LNCaP clone FGC (cell line): ENCODE data around the gene ITIH4.

Experiments used
- DNase-seq: peaks from one replicate; pipeline ENCODE4 v3.0.0-alpha.2; 2011; ENCODE audit warnings: low read depth
- H3K4me3 ChIP-seq: 2 replicates; pipeline ENCODE4 v1.5.1; 2011; ENCODE audit warnings: mild to moderate bottlenecking, low read depth, low read length, control low read depth
- TF ChIP-seq, protein P1 (sequence below): IDR thresholded peaks from 2 replicates; pipeline ENCODE4 v1.5.1; 2012; ENCODE audit warnings: mild to moderate bottlenecking; ENCODE audit not compliant: control insufficient read depth, insufficient read depth; ENCODE audit errors: extremely low read depth

The ITIH4 gene

DNA sequence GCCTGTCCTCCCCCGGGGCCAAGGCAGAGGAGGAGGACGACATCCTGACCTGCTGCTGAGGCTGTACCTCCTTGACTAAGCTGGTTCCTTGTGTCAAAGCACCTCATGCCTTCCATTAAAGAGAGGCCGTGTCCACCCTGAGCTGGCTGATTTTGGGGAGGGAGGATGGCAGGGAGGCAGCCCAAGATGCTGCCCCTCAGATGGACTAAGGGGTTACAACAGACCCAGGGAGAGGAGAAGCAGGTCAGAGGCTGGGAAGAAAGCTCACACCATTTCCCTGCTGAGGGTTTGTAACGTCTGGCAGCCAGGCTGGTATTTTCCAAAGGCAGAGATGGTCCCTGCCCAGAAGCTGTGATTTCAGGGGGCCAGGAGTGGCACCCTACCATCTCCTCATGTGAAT lies 38.5 kb downstream of the ITIH4 start:
- TF ChIP-seq, protein P1, sequence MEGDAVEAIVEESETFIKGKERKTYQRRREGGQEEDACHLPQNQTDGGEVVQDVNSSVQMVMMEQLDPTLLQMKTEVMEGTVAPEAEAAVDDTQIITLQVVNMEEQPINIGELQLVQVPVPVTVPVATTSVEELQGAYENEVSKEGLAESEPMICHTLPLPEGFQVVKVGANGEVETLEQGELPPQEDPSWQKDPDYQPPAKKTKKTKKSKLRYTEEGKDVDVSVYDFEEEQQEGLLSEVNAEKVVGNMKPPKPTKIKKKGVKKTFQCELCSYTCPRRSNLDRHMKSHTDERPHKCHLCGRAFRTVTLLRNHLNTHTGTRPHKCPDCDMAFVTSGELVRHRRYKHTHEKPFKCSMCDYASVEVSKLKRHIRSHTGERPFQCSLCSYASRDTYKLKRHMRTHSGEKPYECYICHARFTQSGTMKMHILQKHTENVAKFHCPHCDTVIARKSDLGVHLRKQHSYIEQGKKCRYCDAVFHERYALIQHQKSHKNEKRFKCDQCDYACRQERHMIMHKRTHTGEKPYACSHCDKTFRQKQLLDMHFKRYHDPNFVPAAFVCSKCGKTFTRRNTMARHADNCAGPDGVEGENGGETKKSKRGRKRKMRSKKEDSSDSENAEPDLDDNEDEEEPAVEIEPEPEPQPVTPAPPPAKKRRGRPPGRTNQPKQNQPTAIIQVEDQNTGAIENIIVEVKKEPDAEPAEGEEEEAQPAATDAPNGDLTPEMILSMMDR = no peak
- H3K4me3 ChIP-seq = no peak overlapping the region
- DNase-seq = no peak

DNA sequence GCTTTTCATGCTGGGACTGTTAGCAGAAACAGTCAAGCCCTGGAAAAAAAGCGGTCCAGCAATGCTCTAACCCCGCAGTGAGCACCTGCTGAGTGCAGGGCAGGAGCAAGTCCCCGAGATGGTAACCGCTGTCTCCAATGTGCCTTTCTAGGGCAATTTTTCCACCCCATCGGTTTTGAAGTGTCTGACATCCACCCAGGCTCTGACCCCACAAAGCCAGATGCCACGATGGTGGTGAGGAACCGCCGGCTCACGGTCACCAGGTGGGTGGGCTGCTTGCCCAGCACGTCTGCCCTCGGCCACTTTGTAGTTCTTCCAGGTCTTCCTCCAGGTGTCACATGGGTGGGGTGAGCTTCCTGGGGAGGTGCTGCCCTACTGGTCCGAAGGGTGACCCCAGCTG lies 39.1 kb downstream of the ITIH4 start:
- DNase-seq = no peak
- H3K4me3 ChIP-seq = no peak overlapping the region
- TF ChIP-seq, protein P1 = no peak

DNA sequence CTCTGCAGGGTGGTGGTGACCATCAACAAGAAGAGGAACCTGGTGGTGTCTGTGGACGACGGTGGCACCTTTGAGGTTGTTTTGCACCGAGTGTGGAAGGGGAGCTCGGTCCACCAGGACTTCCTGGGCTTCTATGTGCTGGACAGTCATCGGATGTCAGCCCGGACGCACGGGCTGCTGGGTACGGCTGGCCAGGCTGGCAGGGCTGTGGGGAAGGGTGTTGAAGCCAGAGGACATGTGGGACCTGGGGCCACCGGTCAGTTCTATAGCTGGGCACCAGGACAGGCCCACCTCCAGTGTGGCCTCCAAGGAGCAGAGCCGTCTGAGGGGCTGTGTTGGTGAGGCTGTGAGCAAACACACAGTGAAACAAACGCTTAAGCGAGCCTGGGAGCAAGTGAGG lies 39.7 kb downstream of the ITIH4 start:
- no peak for DNase-seq
- H3K4me3 ChIP-seq = no peak overlapping the region
- TF ChIP-seq, protein P1 = no peak

DNA sequence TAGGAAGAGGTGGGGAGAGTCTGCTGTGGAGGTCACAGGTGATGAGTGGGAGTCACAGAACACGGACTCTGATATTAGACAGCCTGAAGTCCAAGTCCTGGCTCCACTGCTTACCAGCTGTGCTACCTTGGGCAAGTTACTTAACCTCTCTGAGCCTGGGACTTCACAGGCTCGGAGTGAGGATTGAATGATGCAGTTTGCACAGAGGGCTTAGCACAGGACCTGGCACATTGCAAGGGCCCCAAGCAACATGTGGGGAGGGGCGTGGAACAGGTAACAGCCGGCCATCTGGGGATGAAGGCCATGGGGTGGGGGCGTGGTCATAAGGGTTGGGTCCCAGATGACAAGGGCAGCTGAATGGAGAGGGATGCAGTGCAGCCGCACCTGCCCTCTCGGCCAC lies 40.1 kb downstream of the ITIH4 start:
- DNase-seq = no peak
- TF ChIP-seq, protein P1 = no peak
- no peak overlapping the region for H3K4me3 ChIP-seq

DNA sequence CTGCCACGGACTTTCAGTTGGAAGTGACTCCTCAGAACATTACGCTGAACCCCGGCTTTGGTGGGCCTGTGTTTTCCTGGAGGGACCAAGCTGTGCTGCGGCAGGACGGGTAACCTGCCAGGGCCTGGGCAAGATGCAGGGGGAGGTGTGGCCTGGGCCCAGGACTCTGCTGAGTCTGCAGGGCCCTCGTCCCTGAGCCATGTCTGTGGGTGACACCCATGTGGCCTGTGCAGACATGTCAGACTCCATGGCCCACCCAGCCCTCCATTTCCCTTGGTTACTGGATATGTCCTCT lies 40.8 kb downstream of the ITIH4 start:
- H3K4me3 ChIP-seq = no peak overlapping the region
- TF ChIP-seq, protein P1 = no peak
- no peak for DNase-seq

DNA sequence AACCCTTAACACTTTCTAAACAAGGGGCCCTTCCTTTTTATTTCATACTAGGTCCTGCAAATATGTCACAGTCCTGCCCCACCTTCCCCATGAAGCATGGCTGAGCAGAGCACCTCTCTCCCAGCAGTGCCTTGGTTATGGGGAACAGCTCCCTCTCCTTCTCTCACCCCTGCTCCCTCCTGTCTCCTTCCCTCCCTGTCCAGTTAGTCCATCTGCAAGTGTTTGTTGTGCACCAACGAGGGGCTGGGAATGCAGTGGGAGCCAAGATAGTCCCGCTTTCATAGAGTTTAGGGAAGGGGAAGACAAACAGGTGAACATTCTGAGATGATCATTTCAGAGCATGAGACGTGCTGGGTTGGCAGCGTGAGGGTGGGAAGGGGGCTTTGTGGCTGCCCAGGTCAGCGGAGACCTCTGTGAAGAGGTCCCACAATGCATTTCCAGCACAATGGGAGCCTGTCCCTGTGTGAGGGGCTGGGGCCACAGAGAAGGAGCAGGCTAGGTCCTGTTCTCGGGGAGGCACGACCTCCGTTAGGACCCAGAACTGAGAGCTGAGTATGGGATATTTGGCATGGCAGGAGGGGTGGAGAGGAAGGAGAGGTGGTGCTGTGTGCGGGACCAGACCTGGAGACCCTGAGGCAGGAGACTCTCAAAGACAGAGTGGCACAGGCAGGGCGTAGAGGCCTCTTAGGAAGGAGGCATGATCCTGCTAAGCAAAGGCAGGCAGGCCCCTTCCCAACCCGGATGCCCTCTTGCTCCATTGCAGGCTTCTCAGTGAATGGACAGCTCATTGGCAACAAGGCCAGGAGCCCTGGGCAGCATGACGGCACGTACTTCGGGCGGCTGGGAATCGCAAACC lies 41.4 kb downstream of the ITIH4 start:
- TF ChIP-seq, protein P1 = no peak
- H3K4me3 ChIP-seq = no peak overlapping the region
- DNase-seq = no peak
